GM12801 (cell line): ENCODE data around the gene PSTK.

ENCODE experiments used
- TF ChIP-seq, protein P1 (sequence below): IDR thresholded peaks from one replicate; pipeline ENCODE4 v1.5.1; 2011; ENCODE audit warnings: control low read depth; ENCODE audit not compliant: insufficient read length; ENCODE audit errors: extremely low read depth

The PSTK gene

DNA sequence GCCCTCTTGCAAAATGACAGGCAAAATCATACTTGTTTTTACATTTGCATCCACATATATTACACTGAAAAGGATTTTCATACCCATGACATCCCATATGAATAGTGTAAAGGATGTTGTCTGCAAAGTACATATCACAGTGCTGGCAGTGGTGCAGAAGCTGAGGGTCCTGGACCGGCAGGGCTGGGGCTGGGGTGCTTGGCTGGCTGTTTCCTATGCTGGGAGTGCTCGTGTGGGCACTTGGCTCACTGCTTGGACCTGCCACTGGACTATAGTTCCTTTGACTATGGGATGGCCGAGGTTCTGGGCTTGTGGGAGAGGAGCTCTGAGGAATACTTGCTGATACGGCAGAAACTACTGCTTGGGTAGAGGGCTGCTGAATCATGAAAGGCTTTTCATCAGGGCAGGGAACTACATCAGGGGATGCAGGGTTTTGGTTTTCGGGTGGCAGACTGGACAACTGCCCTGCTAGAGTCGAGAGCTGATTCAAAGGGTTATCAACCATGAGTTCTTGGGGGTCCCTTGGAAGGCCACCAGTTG is 13.7 kb downstream of the PSTK start:
- TF ChIP-seq, protein P1, sequence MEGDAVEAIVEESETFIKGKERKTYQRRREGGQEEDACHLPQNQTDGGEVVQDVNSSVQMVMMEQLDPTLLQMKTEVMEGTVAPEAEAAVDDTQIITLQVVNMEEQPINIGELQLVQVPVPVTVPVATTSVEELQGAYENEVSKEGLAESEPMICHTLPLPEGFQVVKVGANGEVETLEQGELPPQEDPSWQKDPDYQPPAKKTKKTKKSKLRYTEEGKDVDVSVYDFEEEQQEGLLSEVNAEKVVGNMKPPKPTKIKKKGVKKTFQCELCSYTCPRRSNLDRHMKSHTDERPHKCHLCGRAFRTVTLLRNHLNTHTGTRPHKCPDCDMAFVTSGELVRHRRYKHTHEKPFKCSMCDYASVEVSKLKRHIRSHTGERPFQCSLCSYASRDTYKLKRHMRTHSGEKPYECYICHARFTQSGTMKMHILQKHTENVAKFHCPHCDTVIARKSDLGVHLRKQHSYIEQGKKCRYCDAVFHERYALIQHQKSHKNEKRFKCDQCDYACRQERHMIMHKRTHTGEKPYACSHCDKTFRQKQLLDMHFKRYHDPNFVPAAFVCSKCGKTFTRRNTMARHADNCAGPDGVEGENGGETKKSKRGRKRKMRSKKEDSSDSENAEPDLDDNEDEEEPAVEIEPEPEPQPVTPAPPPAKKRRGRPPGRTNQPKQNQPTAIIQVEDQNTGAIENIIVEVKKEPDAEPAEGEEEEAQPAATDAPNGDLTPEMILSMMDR = no peak

DNA sequence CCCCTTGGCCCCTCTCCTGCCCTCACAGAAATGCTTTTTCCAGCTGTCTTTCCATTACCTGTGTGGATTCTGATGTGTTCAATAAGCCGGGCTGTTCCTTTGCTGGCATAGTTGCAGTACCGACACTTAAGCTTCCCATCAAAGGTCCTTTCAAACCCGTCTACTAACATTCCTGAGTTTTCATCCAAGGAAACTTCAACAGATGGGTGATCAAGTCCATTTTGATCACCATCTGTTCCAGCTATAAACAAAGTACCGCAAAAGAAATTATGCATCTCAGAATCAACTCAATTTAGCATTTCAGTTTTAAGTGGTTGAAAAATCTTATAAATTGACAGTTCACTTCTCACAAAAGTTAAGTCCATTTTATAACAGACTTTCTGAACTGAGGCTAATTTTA is 15.7 kb downstream of the PSTK start:
- TF ChIP-seq, protein P1 = no peak

DNA sequence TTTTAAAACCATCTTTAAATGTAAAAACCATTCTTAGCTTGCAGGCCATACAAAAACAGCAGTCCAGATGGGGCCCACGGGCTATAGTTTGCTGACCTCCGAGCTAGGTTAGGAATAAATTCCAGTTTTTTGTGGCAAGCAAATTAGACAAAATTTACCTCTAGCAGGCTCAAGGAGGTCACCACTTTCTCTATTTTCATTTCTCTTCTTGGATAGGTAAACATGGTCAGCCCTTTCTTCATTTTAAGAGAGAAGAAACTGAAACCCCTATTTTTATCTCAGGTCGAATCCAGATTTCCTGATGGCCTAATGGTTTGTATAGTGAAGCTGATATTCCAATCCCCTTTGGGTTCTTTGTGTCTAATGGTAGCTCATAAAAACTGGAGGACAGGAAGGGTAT is 17.7 kb downstream of the PSTK start:
- TF ChIP-seq, protein P1 = no peak

DNA sequence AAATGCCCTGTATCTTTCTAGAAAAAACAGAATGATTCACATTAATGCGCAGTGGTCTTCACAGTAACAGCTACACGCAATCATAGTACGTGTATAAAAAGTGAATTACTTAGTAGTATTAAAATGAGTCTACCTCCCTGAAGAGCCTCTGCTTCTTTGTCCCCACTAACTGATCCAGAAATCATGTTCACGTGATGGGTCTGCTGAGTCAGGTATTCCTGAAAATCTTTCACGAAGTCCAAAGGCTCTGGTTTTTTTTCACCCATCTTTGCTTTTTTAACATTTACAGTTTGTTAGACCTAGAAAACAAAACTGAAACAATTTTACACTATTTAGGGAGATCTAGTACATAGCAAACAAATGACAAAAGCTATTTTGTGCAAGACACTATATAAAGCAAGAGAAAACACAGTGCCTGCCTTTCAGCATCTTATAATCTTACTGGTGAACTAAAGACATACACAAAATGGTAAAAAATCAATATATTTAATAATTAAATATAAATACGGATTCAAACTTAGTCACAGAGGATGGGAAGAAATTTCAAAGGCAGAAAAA is 18.2 kb downstream of the PSTK start:
- TF ChIP-seq, protein P1 = no peak

DNA sequence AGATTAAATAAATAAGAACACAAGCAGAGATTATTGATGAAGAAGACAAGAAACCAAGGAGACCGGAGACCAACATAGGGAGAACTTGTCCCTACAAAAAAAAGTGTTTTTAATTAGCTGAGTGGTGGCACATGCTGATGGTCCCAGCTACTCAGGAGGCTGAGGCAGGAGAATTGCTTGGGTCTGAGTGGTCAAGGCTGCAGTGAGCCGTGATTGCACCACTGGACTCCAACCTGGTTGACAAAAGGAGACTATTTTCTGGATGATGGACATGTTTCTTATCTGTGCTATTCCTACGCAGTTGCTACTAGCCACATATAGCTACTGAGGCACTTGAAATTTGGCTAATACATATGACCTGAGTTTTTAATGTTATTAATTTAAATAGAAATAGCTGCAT is 18.7 kb downstream of the PSTK start:
- TF ChIP-seq, protein P1 = no peak

DNA sequence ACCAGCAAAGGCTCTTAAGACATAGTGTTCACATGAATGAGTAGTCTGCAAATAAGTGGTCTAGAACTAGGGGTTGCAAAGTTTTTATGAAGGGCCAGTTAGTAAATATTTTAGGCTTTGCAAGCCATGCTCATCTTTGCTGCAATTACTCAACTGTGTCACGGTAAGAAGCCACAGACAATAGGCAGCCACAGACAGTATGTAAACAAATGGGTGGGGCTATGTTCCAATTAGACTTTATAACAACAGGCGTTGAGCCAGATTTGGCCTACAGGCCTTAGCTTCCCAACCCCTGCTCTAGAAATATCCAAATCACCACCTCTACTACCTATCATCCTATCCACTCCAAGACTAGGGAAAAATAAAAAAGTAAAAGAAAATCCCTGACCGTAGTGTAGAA is 19.1 kb downstream of the PSTK start:
- TF ChIP-seq, protein P1 = no peak

DNA sequence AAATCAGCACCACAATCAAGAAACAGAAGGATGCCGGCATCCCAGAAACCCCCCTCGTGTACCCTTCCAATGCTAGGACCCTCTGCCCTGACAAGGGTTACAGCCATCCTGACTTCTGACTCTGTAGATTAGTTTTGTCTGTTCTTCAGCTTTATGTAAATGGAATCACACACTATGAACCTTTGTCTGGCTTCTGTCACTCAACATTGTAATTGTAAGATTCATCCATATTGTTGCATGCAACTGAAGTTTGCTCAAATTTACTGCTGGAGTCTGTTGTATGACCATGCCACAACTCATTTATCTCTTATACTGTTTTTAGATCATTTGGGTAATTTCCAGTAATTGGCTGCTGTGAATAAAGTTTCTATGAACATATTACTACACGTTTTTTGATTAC is 20.0 kb downstream of the PSTK start:
- TF ChIP-seq, protein P1 = no peak
